Keratinocyte (primary cell): ENCODE measurements around the gene NME7. TPM values are rescaled to one million over a fixed set of nuclear protein-coding genes. Genes with fewer than 3 reads are reported as not detected.

Experiments used
- DNase-seq: peaks from one replicate; pipeline ENCODE4 v3.0.0-alpha.2; 2011; ENCODE audit warnings: low read depth, missing footprints, low spot score
- FAIRE-seq: peaks from 2 replicates; lab custom pipeline; 2011; peaks lifted over from hg19 to GRCh38; lab: Jason Lieb, UNC
- H2AFZ ChIP-seq: 2 replicates; pipeline ENCODE4 v1.6.0; 2012; ENCODE audit warnings: low read length, control low read depth, inconsistent platforms; ENCODE audit not compliant: control insufficient read depth
- H3K27ac ChIP-seq: 2 replicates; pipeline ENCODE4 v1.5.1; 2011; ENCODE audit warnings: low read length; ENCODE audit not compliant: control insufficient read depth, insufficient read depth
- H3K27me3 ChIP-seq: 3 replicates; pipeline ENCODE4 v1.6.0; 2011; ENCODE audit warnings: low read length; ENCODE audit not compliant: control insufficient read depth, insufficient read depth; ENCODE audit errors: extremely low read depth
- H3K36me3 ChIP-seq, 2 experiments: 2 replicates in 1 of 2; 3 replicates in 1 of 2; pipeline ENCODE4 v1.5.1; 2011; ENCODE audit warnings: low read length in 2 of 2, mild to moderate bottlenecking in 1 of 2; ENCODE audit not compliant: control insufficient read depth in 2 of 2, insufficient read depth in 2 of 2; ENCODE audit errors: extremely low read depth in 1 of 2
- H3K4me1 ChIP-seq: 3 replicates; pipeline ENCODE4 v1.5.1; 2011; ENCODE audit warnings: low read length; ENCODE audit not compliant: control insufficient read depth, insufficient read depth; ENCODE audit errors: extremely low read depth
- H3K4me2 ChIP-seq: 3 replicates; pipeline ENCODE4 v1.6.0; 2011; ENCODE audit warnings: low read depth, low read length; ENCODE audit not compliant: control insufficient read depth, insufficient read depth; ENCODE audit errors: extremely low read depth
- H3K4me3 ChIP-seq, 3 experiments: fragments of 200-600 bp in 1 of 3; sonication (generic) in 1 of 3; 2 replicates in 2 of 3; 3 replicates in 1 of 3; pipeline ENCODE4 v1.5.1; 2011 to 2016; ENCODE audit warnings: low read length in 3 of 3, mild to moderate bottlenecking in 3 of 3, control low read depth in 2 of 3, inconsistent platforms in 1 of 3, low read depth in 1 of 3, mixed read lengths in 1 of 3, mixed run types in 1 of 3, moderate library complexity in 1 of 3; ENCODE audit not compliant: control insufficient read depth in 2 of 3, insufficient read depth in 2 of 3; ENCODE audit errors: extremely low read depth in 1 of 3
- H3K79me2 ChIP-seq: 2 replicates; pipeline ENCODE4 v1.6.0; 2012; ENCODE audit warnings: low read length; ENCODE audit not compliant: control insufficient read depth, insufficient read depth
- H3K9ac ChIP-seq: 3 replicates; pipeline ENCODE4 v1.6.0; 2011; ENCODE audit warnings: low read length; ENCODE audit not compliant: control insufficient read depth, insufficient read depth; ENCODE audit errors: extremely low read depth
- H3K9me1 ChIP-seq: 3 replicates; pipeline ENCODE4 v1.6.0; 2011; ENCODE audit warnings: low read length; ENCODE audit not compliant: control insufficient read depth, insufficient read depth; ENCODE audit errors: extremely low read depth
- H3K9me3 ChIP-seq: 2 replicates; pipeline ENCODE4 v1.5.1; 2012; ENCODE audit warnings: low read depth, low read length; ENCODE audit not compliant: control insufficient read depth
- H4K20me1 ChIP-seq: 3 replicates; pipeline ENCODE4 v1.6.0; 2011; ENCODE audit warnings: low read length; ENCODE audit not compliant: control insufficient read depth, insufficient read depth; ENCODE audit errors: extremely low read depth
- EZH2 ChIP-seq: IDR thresholded peaks from one replicate; pipeline ENCODE4 v1.6.1; 2012; ENCODE audit warnings: inconsistent platforms, mild to moderate bottlenecking, low read length, moderate library complexity
- dilution Hi-C: fragments of 300-500 bp; cut with MboI; formaldehyde crosslinking; loops from one replicate; pipeline ENCODE4 v1.7.0; 2020; ENCODE audit warnings: low sequenced_read_pairs; ENCODE audit not compliant: extremely low pct_ligation_motif_present
- polyA plus RNA-seq, 5 experiments: library from polyadenylated mRNA; depleted of rRNA in 3 of 5; stranded (reverse) in 3 of 5; stranded (forward) in 1 of 5; unstranded in 1 of 5; fragments of >200 nt; gene quantifications; 1 replicate in 1 of 5; 2 replicates in 3 of 5; 3 replicates in 1 of 5; pipeline versions ENCODE4 v1.2.1 to v1.2.3, GENCODE V29; 2011 to 2012; ENCODE audit warnings: missing spikeins in 2 of 5, low read depth in 1 of 5, low replicate concordance in 1 of 5
- TF ChIP-seq, protein P1 (sequence below), 3 experiments: IDR thresholded peaks in 1 of 3; conservative IDR thresholded peaks in 1 of 3; optimal IDR thresholded peaks in 1 of 3; 2 replicates in 2 of 3; 3 replicates in 1 of 3; pipeline versions ENCODE3 to v1.5.1; 2011; ENCODE audit warnings: low read length in 3 of 3, mild to moderate bottlenecking in 3 of 3, moderate library complexity in 2 of 3, control low read depth in 1 of 3, inconsistent platforms in 1 of 3; ENCODE audit not compliant: insufficient read depth in 2 of 3; ENCODE audit errors: extremely low read depth in 1 of 3

Gene NME7
- polyA plus RNA-seq, 1 donor (not counting 4 experiments of a cell fraction or from before 2014, with no cell fraction given) = 52.9 TPM

DNA sequence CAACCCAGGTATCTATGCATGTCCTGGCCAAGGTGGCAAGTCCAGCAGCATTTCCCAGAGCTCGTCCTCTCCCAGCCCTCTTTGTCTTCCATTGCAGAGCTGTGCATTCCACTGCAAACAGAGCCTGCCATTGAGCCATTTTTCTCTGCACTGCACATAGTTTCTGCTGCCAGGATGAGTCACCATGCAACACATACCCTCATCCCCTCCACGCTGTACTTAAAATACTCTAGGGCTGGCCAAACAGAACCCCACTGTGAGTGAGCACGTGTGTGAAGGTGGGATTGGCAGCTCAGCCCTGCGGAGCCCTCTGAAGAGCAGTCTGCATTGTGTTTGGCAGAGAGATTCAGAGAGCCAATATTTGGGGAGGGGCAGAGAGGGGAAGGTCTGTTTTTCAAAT, 265.0 kb downstream of the NME7 start:
- dilution Hi-C loops = no loop called here
- DNase-seq (peak; percentile 41), FAIRE-seq (peak; percentile 84)
- Histone ChIP-seq H3K4me3 (peak overlapping the region in 1 of 3 experiments; percentile 18), H3K4me2 (peak overlapping the region; percentile 72), H3K27me3 (peaks cover 30% of the 10 kb centered on the region), H4K20me1 (no peaks in the 10 kb centered on the region), H2AFZ (peak overlapping the region; percentile 36), H3K79me2 (peaks cover 9% of the 10 kb centered on the region), H3K9ac (no peak overlapping the region), H3K36me3 (no peaks in the 10 kb centered on the region), H3K9me3 (no peaks in the 10 kb centered on the region), H3K9me1 (no peaks in the 10 kb centered on the region), H3K27ac (no peak overlapping the region), H3K4me1 (peaks cover 19% of the 10 kb centered on the region)
- TF ChIP-seq, protein P1, sequence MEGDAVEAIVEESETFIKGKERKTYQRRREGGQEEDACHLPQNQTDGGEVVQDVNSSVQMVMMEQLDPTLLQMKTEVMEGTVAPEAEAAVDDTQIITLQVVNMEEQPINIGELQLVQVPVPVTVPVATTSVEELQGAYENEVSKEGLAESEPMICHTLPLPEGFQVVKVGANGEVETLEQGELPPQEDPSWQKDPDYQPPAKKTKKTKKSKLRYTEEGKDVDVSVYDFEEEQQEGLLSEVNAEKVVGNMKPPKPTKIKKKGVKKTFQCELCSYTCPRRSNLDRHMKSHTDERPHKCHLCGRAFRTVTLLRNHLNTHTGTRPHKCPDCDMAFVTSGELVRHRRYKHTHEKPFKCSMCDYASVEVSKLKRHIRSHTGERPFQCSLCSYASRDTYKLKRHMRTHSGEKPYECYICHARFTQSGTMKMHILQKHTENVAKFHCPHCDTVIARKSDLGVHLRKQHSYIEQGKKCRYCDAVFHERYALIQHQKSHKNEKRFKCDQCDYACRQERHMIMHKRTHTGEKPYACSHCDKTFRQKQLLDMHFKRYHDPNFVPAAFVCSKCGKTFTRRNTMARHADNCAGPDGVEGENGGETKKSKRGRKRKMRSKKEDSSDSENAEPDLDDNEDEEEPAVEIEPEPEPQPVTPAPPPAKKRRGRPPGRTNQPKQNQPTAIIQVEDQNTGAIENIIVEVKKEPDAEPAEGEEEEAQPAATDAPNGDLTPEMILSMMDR (optimal IDR thresholded peaks at IDR 0.05 in 1 of 3, IDR thresholded peaks at IDR 0.05 in 1 of 3, conservative IDR thresholded peaks at IDR 0.05 in 1 of 3; ENCODE audit: extremely low read depth in 1 of 3, insufficient read depth in 2 of 3, low read length in 3 of 3) = no peak
- no peak for TF ChIP-seq EZH2

DNA sequence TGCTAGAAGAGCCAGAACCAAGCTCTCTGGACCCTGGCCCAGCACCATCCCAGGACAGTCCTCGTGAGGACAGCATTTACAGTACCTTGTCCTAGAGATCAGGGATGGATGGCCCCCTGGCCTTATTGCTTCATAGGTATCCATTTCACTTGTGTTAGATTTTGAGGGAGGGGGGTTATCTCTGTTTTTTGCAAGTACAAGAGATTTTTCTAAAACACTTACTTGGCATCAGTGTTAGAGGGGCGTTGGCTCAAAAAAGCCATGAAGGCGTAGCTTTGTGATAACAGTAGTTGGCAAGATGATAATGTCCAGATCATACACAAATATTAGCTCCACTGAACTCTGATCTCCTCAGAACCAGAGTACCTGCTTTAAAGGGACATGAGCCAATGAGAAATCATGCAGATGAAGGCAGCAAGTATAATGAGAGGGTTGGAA, 266.9 kb downstream of the NME7 start:
- DNase-seq (no peak), FAIRE-seq (no peak)
- no peak overlapping the region for H2AFZ ChIP-seq
- peaks cover 15% of the 10 kb centered on the region for H3K4me1 ChIP-seq
- H3K9me1 ChIP-seq = no peaks in the 10 kb centered on the region
- dilution Hi-C loops = no loop called here
- H3K4me2 ChIP-seq = no peak overlapping the region
- H4K20me1 ChIP-seq = no peaks in the 10 kb centered on the region
- no peaks in the 10 kb centered on the region for H3K79me2 ChIP-seq
- no peak overlapping the region for H3K27ac ChIP-seq
- no peak for TF ChIP-seq EZH2
- TF ChIP-seq, protein P1 (optimal IDR thresholded peaks at IDR 0.05 in 1 of 3, IDR thresholded peaks at IDR 0.05 in 1 of 3, conservative IDR thresholded peaks at IDR 0.05 in 1 of 3; ENCODE audit: extremely low read depth in 1 of 3, insufficient read depth in 2 of 3, low read length in 3 of 3) = no peak
- no peak overlapping the region for H3K9ac ChIP-seq
- no peak overlapping the region for H3K4me3 ChIP-seq
- no peaks in the 10 kb centered on the region for H3K36me3 ChIP-seq
- no peaks in the 10 kb centered on the region for H3K9me3 ChIP-seq
- peaks cover 29% of the 10 kb centered on the region for H3K27me3 ChIP-seq
